AG09309 (cell line): ENCODE results near the gene OSBPL8.
"Not testable (repeated sequence)": the region's sequence is repeated elsewhere in the genome, so short reads cannot be mapped to it uniquely, and the experiment has no call there.

ENCODE experiments used
- DNase-seq: peaks from one replicate; pipeline ENCODE4 v3.0.0-alpha.2; 2010; ENCODE audit warnings: low read depth
- H3K4me3 ChIP-seq: 2 replicates; pipeline ENCODE4 v1.5.1; 2011; ENCODE audit warnings: mild to moderate bottlenecking, low read depth, low read length, moderate library complexity; ENCODE audit not compliant: control insufficient read depth
- TF ChIP-seq, protein P1 (sequence below): IDR thresholded peaks from 2 replicates; pipeline ENCODE4 v1.5.1; 2011; ENCODE audit warnings: mild to moderate bottlenecking, low read depth, low read length, inconsistent platforms; ENCODE audit not compliant: insufficient read depth, control insufficient read depth; ENCODE audit errors: missing control alignments

The OSBPL8 gene

GRCh38 chr12:76504606-76505005, 55.0 kb downstream of the OSBPL8 start:
- DNase-seq = no peak
- TF ChIP-seq, protein P1, sequence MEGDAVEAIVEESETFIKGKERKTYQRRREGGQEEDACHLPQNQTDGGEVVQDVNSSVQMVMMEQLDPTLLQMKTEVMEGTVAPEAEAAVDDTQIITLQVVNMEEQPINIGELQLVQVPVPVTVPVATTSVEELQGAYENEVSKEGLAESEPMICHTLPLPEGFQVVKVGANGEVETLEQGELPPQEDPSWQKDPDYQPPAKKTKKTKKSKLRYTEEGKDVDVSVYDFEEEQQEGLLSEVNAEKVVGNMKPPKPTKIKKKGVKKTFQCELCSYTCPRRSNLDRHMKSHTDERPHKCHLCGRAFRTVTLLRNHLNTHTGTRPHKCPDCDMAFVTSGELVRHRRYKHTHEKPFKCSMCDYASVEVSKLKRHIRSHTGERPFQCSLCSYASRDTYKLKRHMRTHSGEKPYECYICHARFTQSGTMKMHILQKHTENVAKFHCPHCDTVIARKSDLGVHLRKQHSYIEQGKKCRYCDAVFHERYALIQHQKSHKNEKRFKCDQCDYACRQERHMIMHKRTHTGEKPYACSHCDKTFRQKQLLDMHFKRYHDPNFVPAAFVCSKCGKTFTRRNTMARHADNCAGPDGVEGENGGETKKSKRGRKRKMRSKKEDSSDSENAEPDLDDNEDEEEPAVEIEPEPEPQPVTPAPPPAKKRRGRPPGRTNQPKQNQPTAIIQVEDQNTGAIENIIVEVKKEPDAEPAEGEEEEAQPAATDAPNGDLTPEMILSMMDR = no peak
- H3K4me3 ChIP-seq = no peak overlapping the region

- H3K4me3 ChIP-seq = no peak overlapping the region
- DNase-seq = no peak
- TF ChIP-seq, protein P1 = no peak
Measured at GRCh38 chr12:76503957-76504356, 55.6 kb downstream of the OSBPL8 start.

- no peak for DNase-seq
- no peak overlapping the region for H3K4me3 ChIP-seq
- TF ChIP-seq, protein P1 = no peak
Measured at GRCh38 chr12:76501390-76501789, 58.2 kb downstream of the OSBPL8 start.

- not testable (repeated sequence) for DNase-seq, H3K4me3 ChIP-seq
Measured at GRCh38 chr12:76499136-76499535, 60.4 kb downstream of the OSBPL8 start.

GRCh38 chr12:76495556-76495955, 64.0 kb downstream of the OSBPL8 start:
- no peak overlapping the region for H3K4me3 ChIP-seq
- no peak for DNase-seq
- TF ChIP-seq, protein P1 = no peak

DNA sequence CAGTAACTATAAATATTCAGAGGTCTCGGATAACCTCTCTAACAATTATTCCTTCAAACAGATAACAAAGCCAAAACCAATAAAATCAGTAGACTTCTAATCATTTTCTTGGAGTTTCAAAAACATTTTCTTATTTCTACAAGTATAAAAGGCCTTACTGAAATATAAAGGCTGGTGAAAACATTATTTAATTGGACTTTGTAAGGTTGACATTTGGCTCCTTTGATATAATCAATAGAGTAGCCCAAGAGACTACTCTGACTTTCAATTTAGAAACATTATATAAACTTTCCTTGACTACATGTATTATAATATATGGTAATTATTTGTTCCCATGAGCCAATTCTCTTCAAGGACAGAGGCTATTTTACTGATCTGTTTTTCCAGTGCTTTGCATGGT, 68.3 kb downstream of the OSBPL8 start:
- TF ChIP-seq, protein P1 = no peak
- no peak overlapping the region for H3K4me3 ChIP-seq
- DNase-seq = no peak

DNA sequence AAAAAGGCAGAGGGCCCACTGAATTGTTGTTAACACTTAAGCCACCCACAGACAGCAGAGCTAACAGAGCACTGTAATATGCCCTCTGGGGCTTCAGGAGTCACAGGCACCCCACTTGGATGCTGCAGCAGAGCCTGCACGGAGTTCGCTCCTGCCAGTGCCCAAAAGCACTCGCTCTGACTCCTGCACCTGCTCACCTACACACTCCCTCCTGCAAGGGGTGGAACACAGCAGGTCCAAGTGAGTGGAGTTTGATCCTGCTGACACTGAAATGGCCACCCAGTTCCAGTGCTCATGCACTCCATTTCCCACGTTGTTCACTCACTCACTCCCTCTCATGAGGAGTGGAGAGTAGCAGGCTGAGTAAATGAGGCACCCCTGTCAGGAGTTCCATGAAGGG, 68.8 kb downstream of the OSBPL8 start:
- no peak for DNase-seq
- H3K4me3 ChIP-seq = no peak overlapping the region
- TF ChIP-seq, protein P1 = no peak

GRCh38 chr12:76489737-76490136, 69.8 kb downstream of the OSBPL8 start:
- TF ChIP-seq, protein P1 = no peak

More at GRCh38 chr12:76489737-76490136, 69.8 kb downstream of the OSBPL8 start:
- DNase-seq = no peak
- H3K4me3 ChIP-seq = no peak overlapping the region
